Hepatocyte (in vitro differentiated cells): Measurements from ENCODE around the gene CLTCL1. TPM values are rescaled to one million over a fixed set of nuclear protein-coding genes. Genes with fewer than 3 reads are reported as not detected.

ENCODE experiments used
- DNase-seq: peaks from one replicate; pipeline ENCODE4 v3.0.0-alpha.2; 2016; ENCODE audit warnings: low spot score
- H2AFZ ChIP-seq: fragments of 200-600 bp; sonication (generic); 2 replicates; pipeline ENCODE4 v1.6.0; 2016; ENCODE audit warnings: antibody characterized with exemption, mild to moderate bottlenecking
- H3K27ac ChIP-seq: fragments of 200-600 bp; sonication (generic); 2 replicates; pipeline ENCODE4 v1.5.1; 2016; ENCODE audit warnings: mild to moderate bottlenecking
- H3K27me3 ChIP-seq: fragments of 200-600 bp; sonication (generic); 2 replicates; pipeline ENCODE4 v1.6.1; 2016
- H3K36me3 ChIP-seq: fragments of 200-600 bp; sonication (generic); replicated peaks from 2 replicates; pipeline ENCODE4 v1.5.1; 2016; ENCODE audit warnings: low read depth; ENCODE audit not compliant: insufficient read depth
- H3K4me1 ChIP-seq: fragments of 200-600 bp; sonication (generic); 2 replicates; pipeline ENCODE4 v1.5.1; 2016; ENCODE audit warnings: mild to moderate bottlenecking, moderate library complexity; ENCODE audit not compliant: insufficient read depth
- H3K4me2 ChIP-seq: fragments of 200-600 bp; sonication (generic); 2 replicates; pipeline ENCODE4 v1.6.0; 2016
- H3K4me3 ChIP-seq: fragments of 200-600 bp; sonication (generic); 2 replicates; pipeline ENCODE4 v1.5.1; 2016; ENCODE audit warnings: mild to moderate bottlenecking
- H3K79me2 ChIP-seq: fragments of 200-600 bp; sonication (generic); 2 replicates; pipeline ENCODE4 v1.6.0; 2017; ENCODE audit warnings: mild to moderate bottlenecking
- H3K9me2 ChIP-seq: fragments of 200-600 bp; sonication (generic); replicated peaks from 2 replicates; pipeline ENCODE4 v1.6.0; 2017; ENCODE audit warnings: mild to moderate bottlenecking; ENCODE audit not compliant: insufficient read depth
- H3K9me3 ChIP-seq: fragments of 200-600 bp; sonication (generic); 2 replicates; pipeline ENCODE4 v1.5.1; 2016; ENCODE audit warnings: low read depth, mild to moderate bottlenecking
- H4K20me1 ChIP-seq: fragments of 200-600 bp; sonication (generic); 2 replicates; pipeline ENCODE4 v1.6.0; 2016; ENCODE audit warnings: mild to moderate bottlenecking; ENCODE audit not compliant: insufficient read depth, poor library complexity, severe bottlenecking
- CTCF ChIP-seq: fragments of 200-600 bp; sonication (generic); IDR thresholded peaks from 2 replicates; pipeline ENCODE4 v1.5.1; 2016; ENCODE audit warnings: antibody characterized with exemption, mild to moderate bottlenecking; ENCODE audit not compliant: poor library complexity
- EZH2 ChIP-seq: fragments of 200-600 bp; sonication (generic); IDR thresholded peaks from 2 replicates; pipeline ENCODE4 v1.6.1; 2016; ENCODE audit warnings: antibody characterized with exemption, mild to moderate bottlenecking, borderline replicate concordance
- EZH2phosphoT487 ChIP-seq: fragments of 200-600 bp; sonication (generic); IDR thresholded peaks from one replicate; pipeline ENCODE4 v1.6.1; 2018; ENCODE audit warnings: antibody characterized with exemption, mild to moderate bottlenecking, low read depth, moderate library complexity; ENCODE audit not compliant: unreplicated experiment, severe bottlenecking
- WGBS: methylation state at CpG from one replicate; pipeline ENCODE4 v1.1.6; 2016; ENCODE audit warnings: low lambda C conversion rate; ENCODE audit errors: missing lambda C conversion rate; 5-methylcytosine and 5-hydroxymethylcytosine counted together
- polyA plus RNA-seq: library from polyadenylated mRNA; unstranded; fragments of >200 nt; fragmentation: Nextera tagmentation; extraction: Ambion mirVana; gene quantifications from 2 replicates; pipeline ENCODE4 v1.2.1, GENCODE V29; 2016
- total RNA-seq: library from RNA; depleted of rRNA; stranded (reverse); fragments of >200 nt; gene quantifications from 2 replicates; pipeline ENCODE4 v1.2.3, GENCODE V29; 2014

CLTCL1 gene
- total and polyA plus RNA-seq, 2 experiments from 2014 or later = 2.2 to 3.7 TPM

- H3K27ac ChIP-seq = peak overlapping the region; percentile 74
- 73% methylated on average over 4 of the region's 4 CpGs for WGBS
Measured at GRCh38 chr22:19271273-19271855, 20.2 kb downstream of the CLTCL1 start.

GRCh38 chr22:19270873-19271272, 20.6 kb downstream of the CLTCL1 start:
- Histone ChIP-seq H3K27ac (peak overlapping the region; percentile 74), H3K27me3 (no peaks in the 10 kb centered on the region), H3K4me2 (no peak overlapping the region), H3K4me3 (no peak overlapping the region), H3K9me2 (no peaks in the 10 kb centered on the region), H3K36me3 (no peaks in the 10 kb centered on the region), H2AFZ (no peak overlapping the region), H4K20me1 (no peaks in the 10 kb centered on the region), H3K79me2 (no peaks in the 10 kb centered on the region), H3K4me1 (peaks cover 3% of the 10 kb centered on the region), H3K9me3 (peaks cover 5% of the 10 kb centered on the region)
- TF ChIP-seq EZH2 (no peak), CTCF (no peak), EZH2phosphoT487 (no peak)
- DNase-seq = no peak
- WGBS = 88% methylated on average over 1 of the region's 1 CpG

More at GRCh38 chr22:19271273-19271855, 20.2 kb downstream of the CLTCL1 start:
- Histone ChIP-seq H2AFZ (no peak overlapping the region), H4K20me1 (no peaks in the 10 kb centered on the region), H3K4me3 (no peak overlapping the region), H3K4me2 (no peak overlapping the region), H3K27me3 (no peaks in the 10 kb centered on the region), H3K36me3 (no peaks in the 10 kb centered on the region), H3K9me3 (peaks cover 2% of the 10 kb centered on the region), H3K4me1 (peaks cover 3% of the 10 kb centered on the region), H3K79me2 (no peaks in the 10 kb centered on the region), H3K9me2 (no peaks in the 10 kb centered on the region)
- DNase-seq = no peak
- TF ChIP-seq EZH2phosphoT487 (no peak), EZH2 (no peak), CTCF (no peak)

- WGBS = 94% methylated on average over 2 of the region's 2 CpGs
Measured at GRCh38 chr22:19266547-19267086, 24.9 kb downstream of the CLTCL1 start.

GRCh38 chr22:19265779-19266178, 25.7 kb downstream of the CLTCL1 start:
- Histone ChIP-seq H2AFZ (no peak overlapping the region), H3K4me3 (no peak overlapping the region), H3K27ac (no peak overlapping the region), H3K36me3 (no peaks in the 10 kb centered on the region), H3K9me3 (peaks cover 5% of the 10 kb centered on the region), H3K4me2 (no peak overlapping the region), H3K79me2 (no peaks in the 10 kb centered on the region), H3K27me3 (no peaks in the 10 kb centered on the region), H3K4me1 (no peaks in the 10 kb centered on the region), H4K20me1 (no peaks in the 10 kb centered on the region), H3K9me2 (no peaks in the 10 kb centered on the region)
- DNase-seq = no peak
- whole genome bisulfite sequencing = 88% methylated on average over 2 of the region's 2 CpGs
- TF ChIP-seq EZH2phosphoT487 = no peak
- no peak for TF ChIP-seq EZH2
- no peak for TF ChIP-seq CTCF

More at GRCh38 chr22:19266547-19267086, 24.9 kb downstream of the CLTCL1 start:
- Histone ChIP-seq H3K9me2 (no peaks in the 10 kb centered on the region), H3K4me2 (no peak overlapping the region), H3K27me3 (no peaks in the 10 kb centered on the region), H3K79me2 (no peaks in the 10 kb centered on the region), H3K4me3 (no peak overlapping the region), H4K20me1 (no peaks in the 10 kb centered on the region), H2AFZ (no peak overlapping the region), H3K36me3 (no peaks in the 10 kb centered on the region), H3K27ac (no peak overlapping the region), H3K4me1 (no peaks in the 10 kb centered on the region), H3K9me3 (peaks cover 5% of the 10 kb centered on the region)
- no peak for TF ChIP-seq EZH2
- TF ChIP-seq EZH2phosphoT487 = no peak
- no peak for DNase-seq
